Activated T-helper 1 cell treated with anti-CD3 and anti-CD28 coated beads, Interleukin-2, amount 50 U/mL, for 16 hours (primary cell): ENCODE data around the gene PDZD2.
"Not testable (repeated sequence)": the region's sequence is repeated elsewhere in the genome, so short reads cannot be mapped to it uniquely, and the experiment has no call there.

ENCODE experiments used
- DNase-seq, 2 donors: peaks; one replicate each; pipeline ENCODE4 v3.0.0-alpha.2; 2020; ENCODE audit warnings: low read depth in 1 of 2, low spot score in 1 of 2

The PDZD2 gene

GRCh38 chr5:31638748-31639418 is at the start of gene PDZD2:
Gene PDZD2 (plus strand): TSS chr5:31639131.
- DNase-seq, result peak; percentile 27 to 59

GRCh38 chr5:31593665-31594064 is 45.3 kb upstream of the PDZD2 start:
- no peak for DNase-seq

GRCh38 chr5:31596354-31596753 is 42.6 kb upstream of the PDZD2 start:
- DNase-seq, result no peak

- DNase-seq, result no peak
These were observed 40.0 kb upstream of the PDZD2 start for GRCh38 chr5:31598640-31599611.

GRCh38 chr5:31602305-31602704 is 36.6 kb upstream of the PDZD2 start:
- DNase-seq, result not testable (repeated sequence)

GRCh38 chr5:31604240-31604639 is 34.7 kb upstream of the PDZD2 start:
- DNase-seq, result no peak

GRCh38 chr5:31604644-31605043 is 34.3 kb upstream of the PDZD2 start:
- DNase-seq, result no peak

GRCh38 chr5:31605920-31606319 is 33.0 kb upstream of the PDZD2 start:
- DNase-seq, result no peak

- no peak for DNase-seq
These were observed 31.4 kb upstream of the PDZD2 start for GRCh38 chr5:31607546-31607945.

GRCh38 chr5:31611002-31611401 is 27.9 kb upstream of the PDZD2 start:
- no peak for DNase-seq

- no peak for DNase-seq
These were observed 25.3 kb upstream of the PDZD2 start for GRCh38 chr5:31613651-31614050.

- no peak for DNase-seq
These were observed 24.5 kb upstream of the PDZD2 start for GRCh38 chr5:31614151-31615020.

- DNase-seq, result no peak
These were observed 21.1 kb upstream of the PDZD2 start for GRCh38 chr5:31617867-31618266.

- no peak for DNase-seq
These were observed 18.9 kb upstream of the PDZD2 start for GRCh38 chr5:31620026-31620425.

- DNase-seq, result no peak
These were observed 15.7 kb upstream of the PDZD2 start for GRCh38 chr5:31623249-31623648.

GRCh38 chr5:31625394-31625793 is 13.5 kb upstream of the PDZD2 start:
- no peak for DNase-seq

GRCh38 chr5:31626156-31626555 is 12.8 kb upstream of the PDZD2 start:
- DNase-seq, result no peak

GRCh38 chr5:31626604-31627234 is 12.2 kb upstream of the PDZD2 start:
- no peak for DNase-seq

GRCh38 chr5:31630931-31631330 is 8.0 kb upstream of the PDZD2 start:
- no peak for DNase-seq

- no peak for DNase-seq
These were observed 6.5 kb upstream of the PDZD2 start for GRCh38 chr5:31632460-31632859.

GRCh38 chr5:31635446-31635845 is 3.5 kb upstream of the PDZD2 start:
- DNase-seq, result no peak
